Activated T-helper 2 cell treated with anti-CD3 and anti-CD28 coated beads, Interferon-gamma antibody, Interleukin-2, Interleukin-4, amounts not matched to agents 10 μg/mL and 5 μg/mL and 100 μg/mL, durations not matched to agents 14 hours and 24 hours and 36 hours (primary cell): ENCODE measurements around the gene MAP4K1. TPM values are rescaled to one million over a fixed set of nuclear protein-coding genes. Genes with fewer than 3 reads are reported as not detected.

ENCODE experiments used
- DNase-seq: peaks from one replicate; pipeline ENCODE4 v3.0.0; 2021; ENCODE audit warnings: low spot score
- H3K27ac Mint-ChIP-seq: one replicate; pipeline ENCODE4 v1.8.0; 2021; ENCODE audit warnings: mixed read lengths
- H3K27me3 Mint-ChIP-seq: one replicate; pipeline ENCODE4 v1.8.0; 2021; ENCODE audit warnings: low read depth, mixed read lengths
- H3K36me3 Mint-ChIP-seq: one replicate; pipeline ENCODE4 v1.8.0; 2021; ENCODE audit warnings: low read depth, mixed read lengths
- H3K4me1 Mint-ChIP-seq: one replicate; pipeline ENCODE4 v1.8.0; 2021; ENCODE audit warnings: low read depth, mixed read lengths
- H3K4me3 Mint-ChIP-seq: one replicate; pipeline ENCODE4 v1.8.0; 2021; ENCODE audit warnings: low read depth, mild to moderate bottlenecking, moderate library complexity, mixed read lengths
- H3K9me3 Mint-ChIP-seq: one replicate; pipeline ENCODE4 v1.8.0; 2021; ENCODE audit warnings: mixed read lengths
- intact Hi-C: fragments of 100-400 bp; cut with micrococcal nuclease; formaldehyde crosslinking; loops from one replicate; pipeline ENCODE4 v1.15.1; 2023
- total RNA-seq: library from RNA; stranded (reverse); gene quantifications from 2 replicates; pipeline ENCODE4 v1.2.3, GENCODE V29; 2022

The MAP4K1 gene
- total RNA-seq, 1 donor from 2014 or later, result 187 TPM

DNA sequence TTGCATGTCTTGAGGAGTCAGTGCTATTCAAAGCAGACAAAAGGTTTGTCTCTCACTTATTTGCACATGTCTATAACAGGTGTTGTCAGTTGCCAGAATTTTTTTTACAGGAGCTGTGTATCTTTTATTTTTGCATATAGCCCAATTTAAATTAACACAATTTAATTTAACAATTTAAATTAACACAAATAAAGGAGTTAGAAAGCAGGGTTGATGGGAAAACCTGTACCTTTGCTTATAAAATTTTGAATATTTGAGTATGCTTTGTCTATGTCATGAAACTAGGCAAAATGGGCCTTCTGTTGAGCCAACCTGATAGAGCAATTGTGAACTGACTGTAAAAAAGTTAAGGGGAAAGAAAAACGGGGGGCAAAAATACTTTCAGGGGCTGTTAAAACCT, 78.0 kb downstream of the MAP4K1 start:
- no peak for DNase-seq
- H3K36me3 Mint-ChIP-seq, result peaks cover 42% of the 10 kb centered on the region
- intact Hi-C loops, result loop anchor here (2.0 kb wide), 1 partner anchor 25 kb away; no protein-coding TSS in a partner anchor
- peak overlapping the region; percentile 91 for H3K27ac Mint-ChIP-seq
- H3K27me3 Mint-ChIP-seq, result no peaks in the 10 kb centered on the region
- peaks cover 32% of the 10 kb centered on the region for H3K9me3 Mint-ChIP-seq
- H3K4me1 Mint-ChIP-seq, result peaks cover 47% of the 10 kb centered on the region
- H3K4me3 Mint-ChIP-seq, result no peak overlapping the region

DNA sequence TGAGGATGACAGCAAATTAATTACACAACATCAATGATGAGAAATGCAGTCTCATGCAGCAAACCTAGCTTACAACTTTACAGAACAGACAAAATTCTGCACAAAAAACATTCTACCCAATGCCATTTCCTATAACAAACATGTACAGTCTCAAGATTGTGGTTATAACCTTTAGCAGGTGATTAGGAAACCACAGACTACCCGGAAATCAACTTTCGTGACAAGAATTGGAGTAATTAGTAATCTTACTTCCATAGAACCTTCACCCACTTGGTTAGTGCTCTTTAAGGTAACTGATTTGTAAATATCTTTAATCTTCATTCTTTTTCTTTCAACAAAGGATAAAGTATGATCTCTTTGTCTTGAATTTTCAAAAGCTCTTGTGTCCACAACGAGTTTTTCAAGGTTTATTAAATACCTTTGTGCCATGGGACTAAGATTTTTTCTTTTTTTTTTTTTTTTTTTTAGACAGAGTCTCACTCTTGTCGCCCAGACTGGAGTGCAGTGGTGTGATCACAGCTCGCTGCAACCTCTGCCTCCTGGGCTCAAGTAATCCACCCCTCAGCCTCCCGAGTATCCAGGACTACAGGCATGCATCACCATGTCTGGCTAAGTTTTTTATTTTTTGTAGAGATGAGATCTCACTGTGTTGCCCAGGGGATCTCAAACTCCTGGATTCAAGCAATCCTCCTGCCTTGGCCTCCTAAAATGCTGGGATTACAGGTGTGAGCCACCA, 78.8 kb downstream of the MAP4K1 start:
- DNase-seq, result peak; percentile 28
- intact Hi-C loops, result loop anchor here (1.0 to 2.0 kb wide), 2 partner anchors 24 to 112 kb away; no protein-coding TSS in a partner anchor
- peaks cover 33% of the 10 kb centered on the region for H3K9me3 Mint-ChIP-seq
- peak overlapping the region; percentile 91 for H3K27ac Mint-ChIP-seq
- H3K4me3 Mint-ChIP-seq, result peak overlapping the region; percentile 47
- no peaks in the 10 kb centered on the region for H3K27me3 Mint-ChIP-seq
- peaks cover 50% of the 10 kb centered on the region for H3K36me3 Mint-ChIP-seq
- peaks cover 39% of the 10 kb centered on the region for H3K4me1 Mint-ChIP-seq

DNA sequence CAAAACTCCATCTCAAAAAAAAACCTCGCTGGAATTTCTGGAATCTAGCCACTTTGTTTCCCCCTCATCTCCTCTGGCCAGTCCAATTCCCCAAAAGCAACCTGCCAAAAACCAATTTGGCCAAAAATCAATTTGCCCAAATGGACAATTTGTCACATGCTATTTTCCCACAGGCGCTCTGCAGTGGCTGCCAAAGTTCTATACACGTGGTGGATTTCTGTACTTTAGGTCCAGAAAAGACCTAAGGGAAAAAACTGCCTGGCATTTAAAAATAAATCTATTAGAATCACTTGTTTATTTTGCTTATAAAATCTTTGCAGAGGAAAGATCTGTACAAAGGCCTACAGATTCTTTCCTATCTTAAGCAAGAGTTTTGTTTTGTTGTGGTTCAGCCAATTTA, 79.4 kb downstream of the MAP4K1 start:
- intact Hi-C loops, result loop anchor here (1.0 to 2.0 kb wide), 2 partner anchors 24 to 111 kb away; no protein-coding TSS in a partner anchor

More for the DNA sequence above, 79.4 kb downstream of the MAP4K1 start:
- Mint-ChIP-seq H3K4me3 (peak overlapping the region; percentile 47), H3K36me3 (peaks cover 52% of the 10 kb centered on the region), H3K27me3 (no peaks in the 10 kb centered on the region), H3K27ac (peak overlapping the region; percentile 91), H3K9me3 (peaks cover 33% of the 10 kb centered on the region), H3K4me1 (peaks cover 35% of the 10 kb centered on the region)
- DNase-seq, result no peak

Other genes with a start within 250 kb of the MAP4K1 start
- 286 and 299 TPM in 2 replicates for gene PSMD8, start 243.4 kb downstream of the MAP4K1 start, total RNA-seq
- gene GGN, start 229.9 kb downstream of the MAP4K1 start, total RNA-seq, result 0.71 TPM in 1 of 2 replicates, not detected in the other
- gene SPRED3, start 229.3 kb downstream of the MAP4K1 start, total RNA-seq, result 3.2 TPM in 2 replicates
- 32.7 and 34.5 TPM in 2 replicates for gene FAM98C, start 214.9 kb downstream of the MAP4K1 start, total RNA-seq
- gene RASGRP4, start 191.7 kb downstream of the MAP4K1 start, total RNA-seq, result 17.6 and 20.0 TPM in 2 replicates
- gene RYR1, start 184.3 kb downstream of the MAP4K1 start, total RNA-seq, result 8.0 and 8.7 TPM in 2 replicates
- 285 and 287 TPM in 2 replicates for gene EIF3K, start 1.2 kb upstream of the MAP4K1 start, total RNA-seq
- gene ACTN4, start 29.7 kb upstream of the MAP4K1 start, total RNA-seq, result 329 and 334 TPM in 2 replicates
- gene CAPN12, start 126.5 kb upstream of the MAP4K1 start, total RNA-seq, result 2.9 and 3.6 TPM in 2 replicates
- not detected in 2 replicates for gene LGALS7, start 155.6 kb upstream of the MAP4K1 start, total RNA-seq
- not detected in 2 replicates for gene LGALS7B, start 171.2 kb upstream of the MAP4K1 start, total RNA-seq
- gene LGALS4, start 195.0 kb upstream of the MAP4K1 start, total RNA-seq, result 1.6 and 2.0 TPM in 2 replicates
- gene ECH1, start 213.8 kb upstream of the MAP4K1 start, total RNA-seq, result 180 and 183 TPM in 2 replicates
- 700 and 708 TPM in 2 replicates for gene HNRNPL, start 232.0 kb upstream of the MAP4K1 start, total RNA-seq